ENCODE measurements around the gene MRPL1.

The MRPL1 gene

DNA sequence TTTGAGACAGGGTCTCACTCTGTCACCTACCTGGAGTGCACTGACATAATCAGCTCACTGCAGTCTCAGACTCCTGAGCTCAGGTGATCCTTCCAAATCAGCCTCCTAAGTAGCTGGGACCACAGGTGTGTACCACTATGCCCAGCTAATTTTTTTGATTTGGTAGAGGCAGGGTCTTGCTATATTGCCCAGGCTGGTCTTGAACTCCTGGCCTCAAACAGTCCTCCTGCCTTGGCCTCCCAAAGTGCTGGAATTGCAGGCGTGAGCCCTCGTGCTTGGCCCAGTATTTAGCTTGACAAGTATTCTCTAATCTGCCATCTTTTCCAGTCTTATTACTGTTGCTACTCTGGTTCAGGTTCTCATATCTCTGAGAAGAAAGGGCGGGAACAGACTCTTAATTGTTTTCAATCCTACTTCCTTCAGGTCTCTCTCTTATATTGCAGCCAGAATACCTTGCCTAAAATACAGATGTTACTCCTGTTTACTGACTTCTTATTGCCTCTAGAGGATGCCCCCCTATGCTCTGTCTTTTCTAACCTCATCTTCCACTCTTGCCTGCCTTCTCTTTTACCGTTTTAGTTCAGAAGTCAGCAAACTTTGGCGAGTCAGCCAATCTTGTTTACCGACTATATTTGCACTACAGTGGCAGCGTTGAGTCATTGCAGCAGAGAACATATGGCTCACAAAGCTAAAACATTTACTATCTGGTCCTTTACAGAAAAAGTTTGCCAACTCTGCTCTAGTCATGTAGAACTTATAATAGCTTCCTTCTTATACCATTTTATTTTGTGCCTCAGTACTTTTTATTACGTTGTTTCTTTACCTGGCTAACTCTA is 19.0 kb downstream of the MRPL1 start:
- TF ChIP-seq EZH2phosphoT487 (IDR thresholded peaks at IDR 0.05; ENCODE audit: borderline replicate concordance): no peak
- TF ChIP-seq, protein P1, sequence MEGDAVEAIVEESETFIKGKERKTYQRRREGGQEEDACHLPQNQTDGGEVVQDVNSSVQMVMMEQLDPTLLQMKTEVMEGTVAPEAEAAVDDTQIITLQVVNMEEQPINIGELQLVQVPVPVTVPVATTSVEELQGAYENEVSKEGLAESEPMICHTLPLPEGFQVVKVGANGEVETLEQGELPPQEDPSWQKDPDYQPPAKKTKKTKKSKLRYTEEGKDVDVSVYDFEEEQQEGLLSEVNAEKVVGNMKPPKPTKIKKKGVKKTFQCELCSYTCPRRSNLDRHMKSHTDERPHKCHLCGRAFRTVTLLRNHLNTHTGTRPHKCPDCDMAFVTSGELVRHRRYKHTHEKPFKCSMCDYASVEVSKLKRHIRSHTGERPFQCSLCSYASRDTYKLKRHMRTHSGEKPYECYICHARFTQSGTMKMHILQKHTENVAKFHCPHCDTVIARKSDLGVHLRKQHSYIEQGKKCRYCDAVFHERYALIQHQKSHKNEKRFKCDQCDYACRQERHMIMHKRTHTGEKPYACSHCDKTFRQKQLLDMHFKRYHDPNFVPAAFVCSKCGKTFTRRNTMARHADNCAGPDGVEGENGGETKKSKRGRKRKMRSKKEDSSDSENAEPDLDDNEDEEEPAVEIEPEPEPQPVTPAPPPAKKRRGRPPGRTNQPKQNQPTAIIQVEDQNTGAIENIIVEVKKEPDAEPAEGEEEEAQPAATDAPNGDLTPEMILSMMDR (conservative IDR thresholded peaks at IDR 0.05; ENCODE audit: low read length): no peak
- no peak overlapping the region for H3K9ac ChIP-seq (ENCODE audit: low read depth, low read length, poor library complexity, severe bottlenecking)

DNA sequence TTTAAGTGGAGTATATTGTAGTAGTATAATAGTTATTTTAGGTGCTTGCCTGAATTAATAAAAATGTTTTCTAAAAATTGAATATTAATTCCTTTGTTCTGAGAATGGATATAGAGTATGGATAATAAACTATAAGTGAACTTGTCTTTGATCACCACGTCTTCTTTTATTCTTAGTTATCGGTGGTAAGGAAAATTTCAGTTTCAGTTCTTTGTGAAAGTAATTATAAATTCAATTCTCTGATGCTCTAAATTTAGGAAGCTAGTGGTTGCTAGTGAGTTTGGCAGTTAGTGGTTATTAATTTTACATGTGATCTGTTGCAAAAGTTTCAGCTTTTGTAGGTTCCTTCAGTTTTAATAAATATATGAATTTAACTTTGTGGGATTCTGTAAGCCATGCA is 30.8 kb downstream of the MRPL1 start:
- Histone ChIP-seq H3F3A (ENCODE audit: low read depth) (no peaks in the 10 kb centered on the region), H3K9ac (ENCODE audit: low read depth, low read length, poor library complexity, severe bottlenecking) (no peak overlapping the region), H3K9me2 (replicated peaks; ENCODE audit: low read depth, low read length) (no peaks in the 10 kb centered on the region), H3K36me3 (ENCODE audit: insufficient read depth, low read length) (peaks cover 31% of the 10 kb centered on the region), H3K4me1 (ENCODE audit: insufficient read depth, low read length, poor library complexity, severe bottlenecking) (peaks cover 6% of the 10 kb centered on the region), H3K27me3 (ENCODE audit: insufficient read depth, low read length, poor library complexity, severe bottlenecking) (no peaks in the 10 kb centered on the region), H3K79me2 (ENCODE audit: insufficient read depth, low read length) (no peaks in the 10 kb centered on the region), H3K4me2 (ENCODE audit: low read depth, low read length, poor library complexity, severe bottlenecking) (no peak overlapping the region), H4K20me1 (ENCODE audit: insufficient read depth, low read length, poor library complexity, severe bottlenecking) (no peaks in the 10 kb centered on the region), H3K4me3 (ENCODE audit: low read length, poor library complexity, severe bottlenecking) (no peak overlapping the region), H3K9me3 (ENCODE audit: insufficient read depth, low read depth, low read length) (no peaks in the 10 kb centered on the region), H2AFZ (ENCODE audit: low read length) (no peak overlapping the region)
- TF ChIP-seq EZH2phosphoT487 (IDR thresholded peaks at IDR 0.05; ENCODE audit: borderline replicate concordance): no peak
- TF ChIP-seq, protein P1 (conservative IDR thresholded peaks at IDR 0.05; ENCODE audit: low read length): no peak

More for the DNA sequence above, 19.0 kb downstream of the MRPL1 start:
- no peak overlapping the region for H2AFZ ChIP-seq (ENCODE audit: low read length)
- H3K9me3 ChIP-seq (ENCODE audit: insufficient read depth, low read depth, low read length): no peaks in the 10 kb centered on the region
- H3K4me1 ChIP-seq (ENCODE audit: insufficient read depth, low read length, poor library complexity, severe bottlenecking): no peaks in the 10 kb centered on the region
- no peaks in the 10 kb centered on the region for H3K9me2 ChIP-seq (replicated peaks; ENCODE audit: low read depth, low read length)
- no peaks in the 10 kb centered on the region for H3K27me3 ChIP-seq (ENCODE audit: insufficient read depth, low read length, poor library complexity, severe bottlenecking)
- peaks cover 36% of the 10 kb centered on the region; the same call in 1 of the 2 replicates for H3K36me3 ChIP-seq (ENCODE audit: insufficient read depth, low read length)
- no peaks in the 10 kb centered on the region for H3F3A ChIP-seq (ENCODE audit: low read depth)
- H3K79me2 ChIP-seq (ENCODE audit: insufficient read depth, low read length): peaks cover 32% of the 10 kb centered on the region
- H4K20me1 ChIP-seq (ENCODE audit: insufficient read depth, low read length, poor library complexity, severe bottlenecking): no peaks in the 10 kb centered on the region
- H3K4me2 ChIP-seq (ENCODE audit: low read depth, low read length, poor library complexity, severe bottlenecking): no peak overlapping the region
- H3K4me3 ChIP-seq (ENCODE audit: low read length, poor library complexity, severe bottlenecking): no peak overlapping the region

DNA sequence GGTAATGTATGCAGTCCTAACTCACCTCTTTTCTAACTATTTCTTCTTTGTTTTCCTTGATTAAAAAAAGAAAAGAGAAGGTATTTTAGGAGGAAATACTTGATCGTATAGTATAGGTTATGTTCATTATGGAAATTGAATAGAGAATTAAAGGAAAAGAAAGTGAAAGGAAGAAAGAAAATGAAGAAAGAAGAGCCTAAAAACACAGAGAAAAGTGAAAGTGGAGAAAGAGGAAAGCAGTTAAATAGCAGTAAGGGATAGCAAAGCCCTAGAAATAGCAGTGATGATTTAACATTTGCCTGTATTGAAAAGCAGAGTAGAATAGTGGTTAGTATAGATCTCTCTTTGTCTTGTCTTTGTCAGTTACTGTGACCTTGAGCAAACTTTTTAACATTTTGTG is 37.0 kb downstream of the MRPL1 start:
- Histone ChIP-seq H3K9ac (ENCODE audit: low read depth, low read length, poor library complexity, severe bottlenecking) (no peak overlapping the region), H3K27me3 (ENCODE audit: insufficient read depth, low read length, poor library complexity, severe bottlenecking) (no peaks in the 10 kb centered on the region), H2AFZ (ENCODE audit: low read length) (no peak overlapping the region), H3K79me2 (ENCODE audit: insufficient read depth, low read length) (no peaks in the 10 kb centered on the region), H3K4me3 (ENCODE audit: low read length, poor library complexity, severe bottlenecking) (no peak overlapping the region), H4K20me1 (ENCODE audit: insufficient read depth, low read length, poor library complexity, severe bottlenecking) (no peaks in the 10 kb centered on the region), H3K4me1 (ENCODE audit: insufficient read depth, low read length, poor library complexity, severe bottlenecking) (no peaks in the 10 kb centered on the region), H3K9me3 (ENCODE audit: insufficient read depth, low read depth, low read length) (no peaks in the 10 kb centered on the region), H3F3A (ENCODE audit: low read depth) (no peaks in the 10 kb centered on the region), H3K4me2 (ENCODE audit: low read depth, low read length, poor library complexity, severe bottlenecking) (no peak overlapping the region), H3K36me3 (ENCODE audit: insufficient read depth, low read length) (peaks cover 33% of the 10 kb centered on the region), H3K9me2 (replicated peaks; ENCODE audit: low read depth, low read length) (no peaks in the 10 kb centered on the region)
- no peak for TF ChIP-seq EZH2phosphoT487 (IDR thresholded peaks at IDR 0.05; ENCODE audit: borderline replicate concordance)
- TF ChIP-seq, protein P1 (conservative IDR thresholded peaks at IDR 0.05; ENCODE audit: low read length): no peak
